SH-SY5Y (cell line): ENCODE measurements around the gene TSFM.

Source experiments
- GATA2 ChIP-seq: IDR thresholded peaks from 2 replicates; pipeline ENCODE4 v1.6.1; 2011; ENCODE audit warnings: mild to moderate bottlenecking, low read depth, low read length
- GATA3 ChIP-seq: IDR thresholded peaks from 2 replicates; pipeline ENCODE4 v1.6.1; 2011; ENCODE audit warnings: low read depth, mild to moderate bottlenecking, low read length, moderate library complexity

DNA sequence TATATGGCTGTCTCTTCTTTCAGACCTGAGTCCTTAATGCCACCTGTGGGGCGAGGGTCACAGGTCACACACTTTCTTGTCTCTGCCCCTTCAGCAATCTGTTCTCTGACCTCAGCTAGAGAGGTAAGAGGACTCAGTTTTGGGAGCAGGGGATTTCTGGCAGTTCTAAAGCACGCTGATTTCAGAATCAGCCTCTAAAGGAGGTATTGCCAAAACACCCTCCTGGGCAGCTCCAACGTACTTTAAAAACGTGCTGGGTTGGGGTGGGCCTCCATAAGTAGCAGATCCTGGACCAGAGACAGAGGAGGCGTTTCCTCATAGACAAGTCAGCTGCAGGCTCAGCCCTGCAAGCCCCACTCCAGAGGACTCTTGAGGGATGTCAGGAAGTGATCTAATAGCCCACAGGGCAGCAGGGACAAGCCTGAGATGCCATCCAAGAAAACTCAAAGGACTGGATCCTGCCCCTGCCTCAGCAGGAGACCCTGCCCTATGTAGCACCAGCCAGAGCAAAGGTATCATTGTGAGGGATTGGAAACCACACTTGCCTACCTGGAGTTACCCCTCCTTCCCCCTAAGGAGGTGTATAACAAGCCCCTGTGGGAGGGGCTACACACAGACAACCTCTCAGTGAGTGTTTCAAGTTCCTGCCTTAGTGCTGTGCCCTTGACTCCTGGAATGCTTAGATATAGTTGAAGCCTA, 55.4 kb downstream of the TSFM start:
- TF ChIP-seq GATA2 (no peak), GATA3 (no peak)
